HG02870 (cell line): ENCODE measurements around the gene PRR5.
"Not testable (repeated sequence)": the region's sequence is repeated elsewhere in the genome, so short reads cannot be mapped to it uniquely, and the experiment has no call there.

Source experiments
- ATAC-seq: cut with Tn5 transposase; IDR thresholded peaks from one replicate; pipeline ENCODE4 v1.9.1; 2021; ENCODE audit warnings: mild to moderate bottlenecking, moderate library complexity; ENCODE audit not compliant: unreplicated experiment

The PRR5 gene

DNA sequence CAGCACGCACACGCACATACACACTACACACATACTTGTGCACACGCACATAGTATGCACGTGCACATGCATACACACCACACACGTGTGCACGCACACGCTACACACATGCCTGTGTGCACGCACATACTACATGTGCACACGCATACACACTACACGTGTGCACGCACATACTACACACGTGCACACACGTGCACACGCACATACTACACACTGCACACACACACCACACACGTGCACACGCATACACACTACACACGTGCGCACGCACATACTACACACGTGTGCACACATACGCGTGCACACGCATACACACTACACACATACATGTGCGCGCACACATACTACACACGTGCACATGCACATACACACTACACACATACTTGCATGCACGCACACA lies 30.7 kb downstream of the PRR5 start:
- no peak for ATAC-seq

DNA sequence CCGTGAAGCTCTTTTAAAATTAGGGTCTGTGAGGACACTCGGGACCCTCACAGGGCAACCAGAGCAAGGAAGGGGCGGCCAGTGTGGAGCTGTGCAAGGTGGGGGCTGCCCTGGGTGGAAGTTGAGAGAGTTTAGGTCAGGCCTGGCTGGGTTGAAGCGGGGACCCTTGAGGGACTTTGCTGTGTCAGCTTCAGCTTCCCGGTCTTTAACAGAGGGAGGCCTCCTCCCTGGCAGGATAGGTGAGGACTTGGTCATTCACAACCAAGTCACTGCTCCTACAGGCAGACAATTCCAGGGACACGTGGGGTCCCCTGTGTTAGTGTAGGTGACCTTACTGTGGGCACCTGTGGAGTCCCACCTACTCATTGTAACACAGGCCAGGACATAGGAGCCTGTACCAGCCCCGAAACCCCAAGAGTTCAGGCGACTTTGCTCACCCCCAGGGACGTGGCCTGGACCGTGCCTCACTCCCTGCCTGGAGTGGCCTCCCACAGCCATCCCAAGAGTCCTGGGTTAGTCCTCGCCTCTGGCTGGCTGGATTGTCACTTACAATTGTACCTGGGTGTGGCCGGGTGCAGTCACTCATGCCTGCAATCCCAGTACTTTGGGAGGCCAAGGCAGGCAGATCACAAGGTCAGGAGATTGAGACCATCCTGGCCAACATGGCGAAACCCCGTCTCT lies 31.6 kb downstream of the PRR5 start:
- no peak for ATAC-seq

DNA sequence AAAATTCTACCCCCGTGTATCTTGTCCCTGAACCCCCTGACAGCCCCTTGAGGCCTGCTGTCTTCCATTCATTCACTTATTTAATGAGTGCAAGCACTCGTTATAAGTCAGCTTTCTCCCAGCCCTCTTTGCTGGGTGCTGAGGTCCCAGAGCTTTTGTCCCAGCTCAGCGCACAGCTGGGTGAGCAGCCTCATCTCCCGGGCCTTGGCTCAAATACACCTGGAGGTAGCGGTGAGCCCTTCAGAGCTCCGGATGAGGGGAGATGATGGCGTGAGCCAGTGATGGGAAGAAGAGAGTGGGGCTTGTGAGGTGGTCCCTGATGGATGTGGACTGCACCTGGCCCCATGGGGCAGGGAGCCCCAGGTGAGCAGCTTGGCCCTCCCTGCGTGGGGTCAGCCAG lies 32.3 kb downstream of the PRR5 start:
- ATAC-seq = no peak

DNA sequence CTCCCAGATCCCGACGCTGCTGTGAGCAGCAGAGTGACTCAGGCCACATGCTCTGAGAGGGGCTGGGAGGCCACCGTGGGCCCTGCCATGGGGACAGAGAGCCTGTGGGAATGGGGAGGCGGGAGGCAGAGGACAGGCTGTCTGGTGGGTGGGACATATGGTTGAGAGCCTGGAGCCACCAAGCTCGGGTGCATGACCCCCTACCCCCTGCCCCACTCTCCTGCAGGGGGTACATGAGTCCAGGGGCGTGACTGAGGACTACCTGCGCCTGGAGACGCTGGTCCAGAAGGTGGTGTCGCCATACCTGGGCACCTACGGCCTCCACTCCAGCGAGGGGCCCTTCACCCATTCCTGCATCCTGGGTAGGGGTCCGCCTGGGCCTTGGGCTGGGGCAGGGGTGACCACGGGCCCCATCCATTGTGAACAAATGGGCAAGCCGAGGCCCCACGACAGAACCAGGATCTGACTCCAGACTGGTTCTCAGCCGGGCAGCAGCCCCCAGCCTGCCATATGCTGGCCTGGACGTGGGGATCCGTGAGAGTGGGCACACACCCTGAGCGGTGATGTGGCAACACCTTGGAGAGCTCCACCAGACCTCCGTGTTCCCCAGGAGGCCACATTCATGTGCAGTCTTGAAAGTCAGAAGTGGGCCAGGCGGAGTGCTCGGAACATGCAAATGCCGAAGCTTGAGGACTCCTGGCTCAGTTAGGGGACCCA lies 33.0 kb downstream of the PRR5 start:
- ATAC-seq = no peak

DNA sequence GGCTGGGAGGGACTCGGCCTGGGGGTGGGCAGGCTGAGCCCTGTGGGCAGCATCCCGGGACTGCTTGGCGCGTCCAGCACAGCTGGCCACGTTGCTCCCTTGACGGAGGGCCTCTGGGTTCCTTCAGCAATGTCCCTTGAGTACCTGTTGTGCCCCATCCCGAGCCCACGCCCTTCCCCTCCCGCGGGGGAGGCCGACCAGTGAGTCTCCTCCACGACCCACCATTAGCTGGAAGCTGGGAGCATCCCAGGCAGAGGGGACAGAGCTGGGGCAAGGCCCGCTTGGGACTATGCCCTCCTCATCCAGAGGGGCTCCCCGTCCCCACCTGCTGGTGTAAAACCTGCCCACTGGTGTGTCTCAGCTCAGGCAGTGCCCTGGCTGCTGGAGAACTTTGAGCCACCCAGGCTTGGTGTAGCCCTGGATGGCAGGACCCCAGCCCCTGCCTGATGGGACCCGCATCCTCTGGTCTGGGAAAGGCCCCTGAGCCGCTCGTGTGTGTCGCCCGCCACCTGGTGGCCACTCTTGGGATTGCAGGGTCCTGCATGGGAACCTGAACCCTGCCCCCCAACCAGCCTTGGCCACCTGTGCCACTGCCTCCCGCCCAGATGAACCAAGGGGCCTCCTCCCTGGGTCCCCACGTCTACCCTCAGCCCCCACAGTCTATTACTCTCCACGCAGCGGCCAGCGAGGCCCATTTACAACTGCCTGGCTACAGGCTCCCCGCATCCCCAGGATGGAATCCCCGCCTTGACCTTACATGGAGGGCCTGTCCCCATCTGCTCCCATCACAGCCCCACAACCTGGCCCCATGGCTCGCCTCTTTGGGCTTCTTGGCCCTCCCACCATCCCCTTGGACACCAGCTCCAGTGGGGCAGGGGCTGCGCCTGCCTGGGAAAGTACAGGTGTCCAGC lies 33.8 kb downstream of the PRR5 start:
- no peak for ATAC-seq

GRCh38 chr22:44736581-44737405 lies 34.8 kb downstream of the PRR5 start:
- no peak for ATAC-seq

DNA sequence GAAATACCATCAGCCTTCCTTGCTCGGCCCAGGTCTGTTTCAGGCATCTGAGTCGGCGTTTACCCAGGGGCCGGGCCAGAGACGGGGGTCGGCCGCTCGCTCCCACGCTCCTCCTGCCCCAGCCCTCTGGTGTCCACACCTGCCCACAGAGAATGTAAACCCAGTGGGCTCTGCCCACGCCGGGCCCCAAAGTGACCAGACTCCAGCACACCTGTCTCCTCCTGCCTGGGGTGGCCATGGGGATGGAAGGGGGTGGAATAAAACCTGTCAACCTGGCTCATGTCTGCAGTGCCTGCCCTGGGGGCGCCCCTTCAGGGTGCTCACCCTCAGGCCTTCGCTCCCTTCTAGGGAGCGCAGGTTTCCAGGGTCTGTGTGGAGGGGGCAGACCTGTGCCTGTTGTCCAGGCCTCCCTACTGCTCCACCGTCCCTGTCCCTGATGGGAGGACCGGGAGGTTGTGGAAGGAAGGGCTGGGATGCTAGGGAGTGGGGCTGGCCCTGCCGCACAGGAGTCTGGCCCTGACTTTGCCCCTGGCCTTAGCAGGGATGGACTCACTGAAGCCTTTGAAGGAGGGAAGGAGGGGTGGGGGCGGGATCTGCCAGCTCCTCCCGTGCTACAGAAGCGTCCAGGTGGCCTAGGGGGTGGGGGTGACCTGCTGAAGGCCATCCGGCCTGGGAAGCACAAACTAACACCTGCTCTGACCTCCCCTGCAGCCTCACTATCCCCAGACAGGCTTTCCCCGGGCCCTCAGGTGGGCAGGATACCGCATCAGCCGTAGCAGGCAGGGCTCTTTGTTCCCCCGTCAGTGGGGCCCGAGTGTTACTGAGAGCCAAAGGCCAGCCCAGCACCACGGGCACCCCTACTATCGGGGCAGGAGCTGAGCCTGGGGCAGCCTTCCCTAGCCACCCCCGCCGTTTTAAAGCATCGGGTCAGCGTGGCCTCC lies 35.7 kb downstream of the PRR5 start:
- no peak for ATAC-seq

- ATAC-seq = no peak
These were observed 36.3 kb downstream of the PRR5 start for GRCh38 chr22:44738347-44738715.

DNA sequence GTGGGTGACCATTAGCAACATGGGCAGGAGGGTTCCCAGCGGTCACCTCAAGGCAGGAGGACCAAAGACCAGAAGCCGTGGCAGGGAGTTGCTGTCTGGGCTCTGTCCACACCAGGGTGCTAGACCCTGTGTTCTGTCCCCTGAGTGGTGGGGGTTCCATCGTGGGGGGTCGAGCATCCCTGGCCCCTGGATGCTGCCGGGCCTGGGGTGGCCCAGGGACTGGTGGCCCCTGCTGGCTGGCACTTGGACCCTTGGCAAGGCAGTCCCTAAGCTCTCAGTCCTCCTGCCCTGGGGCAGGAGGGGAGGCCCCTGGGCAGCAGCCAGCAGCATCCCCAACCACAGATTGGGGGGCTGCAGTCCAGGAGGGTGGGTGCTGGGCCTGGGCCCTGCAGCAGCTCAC lies 37.0 kb downstream of the PRR5 start:
- ATAC-seq = no peak

DNA sequence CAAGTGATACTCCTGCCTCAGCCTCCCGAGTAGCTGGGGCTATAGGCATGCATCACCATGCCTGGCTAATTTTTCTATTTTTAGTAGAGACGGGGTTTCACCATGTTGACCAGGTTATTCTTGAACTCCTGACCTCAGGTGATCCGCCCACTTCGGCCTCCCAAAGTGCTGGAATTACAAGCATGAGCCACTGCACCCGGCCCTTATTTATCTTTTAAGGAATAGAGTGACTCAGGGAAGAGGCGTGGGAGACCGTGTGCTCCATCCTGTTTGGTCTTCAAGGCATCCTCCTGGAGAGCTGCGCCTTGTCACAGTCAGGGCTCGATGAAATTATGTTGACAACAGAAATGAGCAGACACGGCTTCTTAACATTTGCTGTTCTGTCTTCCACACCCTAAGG lies 37.7 kb downstream of the PRR5 start:
- not testable (repeated sequence) for ATAC-seq

DNA sequence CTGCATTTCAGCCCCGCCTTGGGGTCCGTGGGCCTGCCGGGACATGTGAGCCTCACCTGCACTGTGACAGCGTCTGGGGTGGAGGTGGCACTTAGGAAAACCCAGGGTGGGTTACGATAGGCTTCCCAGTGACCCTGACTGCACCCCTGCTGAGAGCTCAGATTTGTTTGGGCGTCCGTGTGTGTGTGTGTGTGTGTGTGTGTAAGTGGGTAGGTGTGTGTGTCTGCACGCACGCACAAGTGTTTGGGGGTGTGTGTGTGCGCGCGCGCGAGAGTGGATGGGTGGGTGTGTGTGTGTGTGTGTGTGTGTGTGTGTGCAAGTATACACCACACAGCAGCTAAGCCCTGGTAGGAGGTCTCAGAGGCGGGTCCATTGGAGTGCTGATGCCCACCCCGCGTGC lies 38.3 kb downstream of the PRR5 start:
- no peak for ATAC-seq

- ATAC-seq = no peak
These were observed 39.9 kb downstream of the PRR5 start for GRCh38 chr22:44741929-44742328.

DNA sequence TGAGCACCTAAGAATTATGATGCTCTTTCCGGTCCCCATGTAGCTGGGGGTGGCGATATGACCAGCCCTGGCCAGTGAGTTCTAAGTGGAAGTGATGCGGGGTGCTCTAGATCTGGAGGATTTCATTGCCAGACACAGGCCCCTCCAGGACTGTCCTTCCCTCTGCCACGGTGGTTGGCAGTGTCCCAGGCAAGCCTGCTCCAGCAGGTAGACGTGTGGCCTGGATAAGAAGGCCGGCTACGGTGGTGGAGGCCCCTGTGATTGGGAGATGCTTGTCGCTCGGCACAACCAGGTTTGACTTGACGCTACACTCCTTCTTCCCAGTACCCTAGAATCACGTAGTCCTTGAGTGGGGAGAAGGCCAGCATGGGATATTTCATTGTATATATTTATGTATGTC lies 41.2 kb downstream of the PRR5 start:
- no peak for ATAC-seq

GRCh38 chr22:44743804-44744211 lies 41.8 kb downstream of the PRR5 start:
- no peak for ATAC-seq

DNA sequence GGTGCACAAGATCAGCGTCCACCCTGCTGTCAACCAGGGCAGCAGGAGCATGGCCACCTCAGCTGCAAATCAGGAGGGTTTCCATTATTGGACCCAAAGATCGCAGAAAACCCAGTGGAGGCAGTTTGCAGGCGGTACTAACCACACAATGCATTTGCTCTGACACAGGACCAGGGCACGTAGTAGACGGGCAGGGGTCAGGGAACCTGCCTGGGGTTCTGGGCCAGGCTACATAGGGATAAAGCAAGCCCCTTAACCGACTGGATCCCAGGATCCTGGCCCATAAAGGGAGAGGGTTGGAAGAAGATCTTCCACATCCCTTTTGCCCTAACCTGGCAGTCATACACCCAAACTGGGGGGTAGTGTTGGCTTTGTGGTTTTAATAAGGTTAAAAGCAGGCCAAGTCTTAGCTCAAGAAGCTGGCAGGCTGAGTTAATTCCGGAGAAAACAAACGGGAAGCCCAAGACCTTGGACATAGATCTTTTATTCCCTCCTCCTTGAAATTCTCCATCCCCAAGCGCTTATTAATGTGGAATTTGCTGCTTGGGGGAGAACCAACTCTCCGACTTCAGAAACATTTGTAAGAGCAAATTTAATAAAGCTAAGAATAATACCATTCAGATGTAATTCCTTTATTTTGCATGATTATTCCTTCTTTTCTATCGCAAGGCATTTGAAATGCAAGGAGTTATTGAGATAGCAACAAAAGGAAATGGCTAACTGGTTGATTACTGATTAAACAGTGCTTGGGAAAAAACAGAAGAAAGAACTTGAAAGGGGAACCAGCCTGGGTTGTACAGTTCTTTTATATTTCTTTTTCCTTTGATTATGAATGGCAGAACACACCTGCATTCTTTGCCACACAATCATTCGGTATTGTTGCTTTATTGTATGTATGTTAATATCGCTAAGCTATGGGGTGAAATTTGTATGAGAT lies 44.1 kb downstream of the PRR5 start:
- no peak for ATAC-seq

GRCh38 chr22:44747784-44748127 lies 45.8 kb downstream of the PRR5 start:
- not testable (repeated sequence) for ATAC-seq

- ATAC-seq = no peak
These were observed 46.5 kb downstream of the PRR5 start for GRCh38 chr22:44748524-44748923.

DNA sequence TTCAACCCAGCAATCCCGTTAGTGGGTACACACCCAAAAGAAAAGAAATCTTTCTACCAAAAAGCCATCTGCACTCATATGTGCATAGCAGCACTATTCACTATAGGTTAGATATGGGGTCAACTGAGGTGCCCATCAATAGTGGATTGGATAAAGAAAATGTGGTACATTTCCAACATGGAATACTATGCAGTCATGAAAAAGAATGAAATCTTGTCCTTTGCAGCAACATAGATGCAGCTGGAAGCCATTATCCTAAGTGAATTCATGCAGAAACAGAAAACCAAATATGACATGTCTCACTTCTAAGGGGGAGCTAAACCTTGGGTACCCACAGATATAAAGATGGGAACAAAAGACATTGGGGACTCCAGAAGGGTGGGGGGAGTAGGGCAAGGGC lies 48.5 kb downstream of the PRR5 start:
- no peak for ATAC-seq
